ENCODE measurements around the gene MTNR1A.

- TF ChIP-seq POLR2AphosphoS5 (IDR thresholded peaks at IDR 0.05) (no peak), CTCF (IDR thresholded peaks at IDR 0.05 in 8 of 11, conservative IDR thresholded peaks at IDR 0.05 in 3 of 11) (no peak), POLR2A (IDR thresholded peaks at IDR 0.05) (no peak)
These were observed 29.5 kb upstream of the MTNR1A start for GRCh38 chr4:186584912-186585311.
